HG02943 (cell line): ENCODE data around the gene BDH2.

Source experiments
- ATAC-seq: cut with Tn5 transposase; IDR thresholded peaks from one replicate; pipeline ENCODE4 v1.9.1; 2021; ENCODE audit warnings: mild to moderate bottlenecking, low read depth, moderate library complexity; ENCODE audit not compliant: unreplicated experiment

Gene BDH2

DNA sequence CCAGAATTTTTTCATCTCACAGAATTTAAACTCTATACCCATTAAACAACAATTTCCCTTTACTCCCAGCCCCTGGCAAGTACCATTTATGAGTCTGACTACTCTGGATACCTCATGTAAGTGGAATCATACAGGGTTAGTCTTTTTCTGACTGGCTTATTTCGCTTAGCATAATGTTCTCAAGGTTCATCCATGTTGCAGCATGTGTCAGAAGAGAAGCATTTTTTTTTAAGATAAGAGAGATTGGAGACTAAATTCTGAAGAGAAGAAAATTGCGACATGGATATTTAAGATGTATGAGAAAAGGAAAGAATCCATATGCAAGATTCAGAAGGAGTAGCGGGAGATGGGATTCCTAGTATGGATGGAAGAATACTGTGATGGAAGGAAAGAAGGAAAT lies 68.8 kb downstream of the BDH2 start:
- no peak for ATAC-seq

DNA sequence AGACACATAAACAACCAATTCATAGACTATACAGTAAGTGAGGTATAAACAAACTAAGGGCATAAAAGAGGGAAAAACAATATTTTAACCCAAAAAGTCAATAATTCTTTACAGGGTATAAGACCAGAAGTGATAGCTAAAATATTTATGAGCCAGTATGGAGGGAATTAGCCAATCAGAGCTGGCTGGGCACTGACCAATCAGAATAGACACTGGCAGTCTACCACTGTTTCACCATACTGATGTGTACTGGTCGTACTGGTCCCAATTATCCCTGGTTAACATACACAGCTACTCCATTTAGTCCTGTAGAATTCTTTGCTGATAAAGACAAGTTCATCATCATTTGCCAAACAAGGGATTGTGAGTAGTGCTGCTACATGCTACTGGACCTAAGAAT lies 70.3 kb downstream of the BDH2 start:
- no peak for ATAC-seq
